ENCODE measurements around the gene MALT1.
"Not testable (repeated sequence)": the region's sequence is repeated elsewhere in the genome, so short reads cannot be mapped to it uniquely, and the experiment has no call there.

DNA sequence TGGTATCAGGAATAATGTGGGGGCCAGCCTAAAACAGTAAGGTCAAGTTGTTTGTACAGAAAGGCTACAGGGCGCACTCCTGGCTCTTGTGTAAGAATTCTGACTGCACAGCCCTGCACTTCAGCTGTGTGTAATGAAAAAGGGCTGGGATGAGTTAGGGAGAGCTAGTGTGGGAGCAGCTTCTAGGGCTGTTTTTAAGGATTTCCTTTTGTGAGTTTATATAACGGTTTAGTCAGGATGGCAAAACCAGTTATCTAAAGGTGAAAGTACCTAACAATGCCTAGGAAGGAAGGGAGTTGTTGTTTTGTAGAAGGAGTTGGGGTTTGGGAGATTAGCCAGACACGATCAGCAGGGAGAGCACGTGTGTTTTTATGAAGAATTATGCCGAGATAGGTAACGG lies 27.7 kb upstream of the MALT1 start:
- TF ChIP-seq, protein P1, sequence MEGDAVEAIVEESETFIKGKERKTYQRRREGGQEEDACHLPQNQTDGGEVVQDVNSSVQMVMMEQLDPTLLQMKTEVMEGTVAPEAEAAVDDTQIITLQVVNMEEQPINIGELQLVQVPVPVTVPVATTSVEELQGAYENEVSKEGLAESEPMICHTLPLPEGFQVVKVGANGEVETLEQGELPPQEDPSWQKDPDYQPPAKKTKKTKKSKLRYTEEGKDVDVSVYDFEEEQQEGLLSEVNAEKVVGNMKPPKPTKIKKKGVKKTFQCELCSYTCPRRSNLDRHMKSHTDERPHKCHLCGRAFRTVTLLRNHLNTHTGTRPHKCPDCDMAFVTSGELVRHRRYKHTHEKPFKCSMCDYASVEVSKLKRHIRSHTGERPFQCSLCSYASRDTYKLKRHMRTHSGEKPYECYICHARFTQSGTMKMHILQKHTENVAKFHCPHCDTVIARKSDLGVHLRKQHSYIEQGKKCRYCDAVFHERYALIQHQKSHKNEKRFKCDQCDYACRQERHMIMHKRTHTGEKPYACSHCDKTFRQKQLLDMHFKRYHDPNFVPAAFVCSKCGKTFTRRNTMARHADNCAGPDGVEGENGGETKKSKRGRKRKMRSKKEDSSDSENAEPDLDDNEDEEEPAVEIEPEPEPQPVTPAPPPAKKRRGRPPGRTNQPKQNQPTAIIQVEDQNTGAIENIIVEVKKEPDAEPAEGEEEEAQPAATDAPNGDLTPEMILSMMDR (IDR thresholded peaks at IDR 0.05; ENCODE audit: low read length) = not testable (repeated sequence)
- TF ChIP-seq EZH2 (optimal IDR thresholded peaks at IDR 0.05; ENCODE audit: low read depth, low read length) = not testable (repeated sequence)
